ENCODE data around the gene PCSK1N.
"Not testable (repeated sequence)": the region's sequence is repeated elsewhere in the genome, so short reads cannot be mapped to it uniquely, and the experiment has no call there.

The PCSK1N gene

GRCh38 chrX:48835524-48836329, at the start of gene PCSK1N:
PCSK1N (minus strand) TSS chrX:48835610; CDS start chrX:48835532, 78 bp downstream.
- FAIRE-seq = no peak

- FAIRE-seq = no peak
Observed at GRCh38 chrX:48883729-48884128, 48.3 kb upstream of the PCSK1N start.

GRCh38 chrX:48876944-48877343, 41.5 kb upstream of the PCSK1N start:
- not testable (repeated sequence) for FAIRE-seq

GRCh38 chrX:48872017-48872416, 36.6 kb upstream of the PCSK1N start:
- not testable (repeated sequence) for FAIRE-seq

GRCh38 chrX:48864210-48864609, 28.8 kb upstream of the PCSK1N start:
- no peak for FAIRE-seq

- FAIRE-seq = no peak
Observed at GRCh38 chrX:48854898-48855297, 19.5 kb upstream of the PCSK1N start.

- FAIRE-seq = not testable (repeated sequence)
Observed at GRCh38 chrX:48854121-48854804, 18.9 kb upstream of the PCSK1N start.

GRCh38 chrX:48853494-48853893, 18.1 kb upstream of the PCSK1N start:
- not testable (repeated sequence) for FAIRE-seq

GRCh38 chrX:48852857-48853256, 17.4 kb upstream of the PCSK1N start:
- no peak for FAIRE-seq

GRCh38 chrX:48848847-48849246, 13.4 kb upstream of the PCSK1N start:
- no peak for FAIRE-seq

GRCh38 chrX:48839686-48840085, 4.3 kb upstream of the PCSK1N start:
- no peak for FAIRE-seq

- no peak for FAIRE-seq
Observed at GRCh38 chrX:48834383-48834709, 1.1 kb downstream of the PCSK1N start.

GRCh38 chrX:48833542-48834138, 1.8 kb downstream of the PCSK1N start:
- FAIRE-seq = no peak

GRCh38 chrX:48831909-48832291, 3.5 kb downstream of the PCSK1N start:
- FAIRE-seq = no peak

- FAIRE-seq = no peak
Observed at GRCh38 chrX:48831136-48831908, 4.1 kb downstream of the PCSK1N start.

- no peak for FAIRE-seq
Observed at GRCh38 chrX:48829016-48829735, 6.2 kb downstream of the PCSK1N start.

- no peak for FAIRE-seq
Observed at GRCh38 chrX:48827654-48827968, 7.8 kb downstream of the PCSK1N start.

- no peak for FAIRE-seq
Observed at GRCh38 chrX:48826876-48827653, 8.3 kb downstream of the PCSK1N start.

GRCh38 chrX:48826135-48826875, 9.1 kb downstream of the PCSK1N start, which contains the start of gene ERAS:
ERAS (plus strand) TSS chrX:48826513; CDS start chrX:48829124, 2,611 bp downstream.
- no peak for FAIRE-seq

- no peak for FAIRE-seq
Observed at GRCh38 chrX:48824066-48824465, 11.3 kb downstream of the PCSK1N start.

GRCh38 chrX:48823053-48823452, 12.4 kb downstream of the PCSK1N start:
- FAIRE-seq = no peak
